Fibroblast of lung (primary cell): ENCODE measurements around the gene APPBP2.

Experiments used
- CTCF ChIP-seq, 2 donors: IDR thresholded peaks in 1 of 2; conservative IDR thresholded peaks in 1 of 2; 1 replicate in 1 of 2; 2 replicates in 1 of 2; pipeline ENCODE4 v1.5.1; 2011 to 2012; ENCODE audit warnings: low read length in 2 of 2, control low read depth in 1 of 2, inconsistent platforms in 1 of 2, low read depth in 1 of 2, mild to moderate bottlenecking in 1 of 2
- EZH2 ChIP-seq: IDR thresholded peaks from 2 replicates; pipeline ENCODE4 v1.5.1; 2012; ENCODE audit warnings: low read length, control low read depth, mild to moderate bottlenecking; ENCODE audit errors: missing control alignments

GRCh38 chr17:60524463-60525327 is 1.3 kb downstream of the APPBP2 start:
- no peak for TF ChIP-seq EZH2
- no peak for TF ChIP-seq CTCF (conservative IDR thresholded peaks at IDR 0.05 in 1 of 2, IDR thresholded peaks at IDR 0.05 in 1 of 2; ENCODE audit: low read depth in 1 of 2, low read length in 2 of 2)
